ENCODE data around the gene TMEM184A.

The TMEM184A gene

GRCh38 chr7:1540776-1541271 is 15.2 kb downstream of the TMEM184A start:
- Histone ChIP-seq H3K36me3 (ENCODE audit: control insufficient read depth in 5 of 5, insufficient read depth in 5 of 5, low read length in 5 of 5) (peaks cover 0 to 49% (median 35%) of the 10 kb centered on the region in 5 donors), H3K4me3 (ENCODE audit: low read depth in 1 of 5, low read length in 5 of 5) (no peak overlapping the region), H3K27ac (ENCODE audit: low read depth, low read length) (no peak overlapping the region), H3K9ac (ENCODE audit: low read length in 5 of 5) (no peak overlapping the region), H3K4me1 (ENCODE audit: control insufficient read depth in 5 of 5, insufficient read depth in 5 of 5, low read length in 5 of 5) (peaks cover 3 to 45% (median 37%) of the 10 kb centered on the region in 5 donors), H3K27me3 (ENCODE audit: control insufficient read depth in 5 of 5, insufficient read depth in 4 of 5, low read length in 5 of 5) (no peaks in the 10 kb centered on the region), H3K9me3 (ENCODE audit: control insufficient read depth in 5 of 5, low read length in 5 of 5) (no peaks in the 10 kb centered on the region)

GRCh38 chr7:1539882-1540775 is 15.9 kb downstream of the TMEM184A start:
- Histone ChIP-seq H3K9ac (ENCODE audit: low read length in 5 of 5) (no peak overlapping the region), H3K27me3 (ENCODE audit: control insufficient read depth in 5 of 5, insufficient read depth in 4 of 5, low read length in 5 of 5) (no peaks in the 10 kb centered on the region), H3K4me1 (ENCODE audit: control insufficient read depth in 5 of 5, insufficient read depth in 5 of 5, low read length in 5 of 5) (peaks cover 3 to 48% (median 38%) of the 10 kb centered on the region in 5 donors), H3K9me3 (ENCODE audit: control insufficient read depth in 5 of 5, low read length in 5 of 5) (no peaks in the 10 kb centered on the region), H3K27ac (ENCODE audit: low read depth, low read length) (no peak overlapping the region), H3K4me3 (ENCODE audit: low read depth in 1 of 5, low read length in 5 of 5) (no peak overlapping the region), H3K36me3 (ENCODE audit: control insufficient read depth in 5 of 5, insufficient read depth in 5 of 5, low read length in 5 of 5) (peaks cover 0 to 54% (median 35%) of the 10 kb centered on the region in 5 donors)

GRCh38 chr7:1539181-1539881 is 16.7 kb downstream of the TMEM184A start:
- no peaks in the 10 kb centered on the region for H3K27me3 ChIP-seq (ENCODE audit: control insufficient read depth in 5 of 5, insufficient read depth in 4 of 5, low read length in 5 of 5)
- H3K9ac ChIP-seq (ENCODE audit: low read length in 5 of 5): no peak overlapping the region
- peaks cover 0 to 54% (median 33%) of the 10 kb centered on the region in 5 donors for H3K36me3 ChIP-seq (ENCODE audit: control insufficient read depth in 5 of 5, insufficient read depth in 5 of 5, low read length in 5 of 5)
- no peak overlapping the region for H3K4me3 ChIP-seq (ENCODE audit: low read depth in 1 of 5, low read length in 5 of 5)
- no peaks in the 10 kb centered on the region for H3K9me3 ChIP-seq (ENCODE audit: control insufficient read depth in 5 of 5, low read length in 5 of 5)
- H3K27ac ChIP-seq (ENCODE audit: low read depth, low read length): no peak overlapping the region
- H3K4me1 ChIP-seq (ENCODE audit: control insufficient read depth in 5 of 5, insufficient read depth in 5 of 5, low read length in 5 of 5): peaks cover 3 to 50% (median 40%) of the 10 kb centered on the region in 5 donors

- Histone ChIP-seq H3K4me3 (ENCODE audit: low read depth in 1 of 5, low read length in 5 of 5) (peak overlapping the region in 1 of 5 donors; percentile 68), H3K9ac (ENCODE audit: low read length in 5 of 5) (no peak overlapping the region), H3K27ac (ENCODE audit: low read depth, low read length) (no peak overlapping the region), H3K27me3 (ENCODE audit: control insufficient read depth in 5 of 5, insufficient read depth in 4 of 5, low read length in 5 of 5) (no peaks in the 10 kb centered on the region), H3K36me3 (ENCODE audit: control insufficient read depth in 5 of 5, insufficient read depth in 5 of 5, low read length in 5 of 5) (peaks cover 0 to 48% (median 33%) of the 10 kb centered on the region in 5 donors), H3K4me1 (ENCODE audit: control insufficient read depth in 5 of 5, insufficient read depth in 5 of 5, low read length in 5 of 5) (peaks cover 3 to 53% (median 44%) of the 10 kb centered on the region in 5 donors), H3K9me3 (ENCODE audit: control insufficient read depth in 5 of 5, low read length in 5 of 5) (no peaks in the 10 kb centered on the region)
Measured at GRCh38 chr7:1538544-1539180, 17.3 kb downstream of the TMEM184A start.

- H3K4me1 ChIP-seq (ENCODE audit: control insufficient read depth in 5 of 5, insufficient read depth in 5 of 5, low read length in 5 of 5): peaks cover 6 to 62% (median 52%) of the 10 kb centered on the region in 5 donors
- no peaks in the 10 kb centered on the region for H3K27me3 ChIP-seq (ENCODE audit: control insufficient read depth in 5 of 5, insufficient read depth in 4 of 5, low read length in 5 of 5)
- peak overlapping the region; percentile 67 to 81 (median 68) for H3K9ac ChIP-seq (ENCODE audit: low read length in 5 of 5)
- no peaks in the 10 kb centered on the region for H3K9me3 ChIP-seq (ENCODE audit: control insufficient read depth in 5 of 5, low read length in 5 of 5)
- peak overlapping the region; percentile 86 for H3K27ac ChIP-seq (ENCODE audit: low read depth, low read length)
- peaks cover 0 to 43% (median 33%) of the 10 kb centered on the region in 5 donors for H3K36me3 ChIP-seq (ENCODE audit: control insufficient read depth in 5 of 5, insufficient read depth in 5 of 5, low read length in 5 of 5)
- peak overlapping the region in 4 of 5 donors; percentile 62 to 73 (median 70) for H3K4me3 ChIP-seq (ENCODE audit: low read depth in 1 of 5, low read length in 5 of 5)
Measured at GRCh38 chr7:1537535-1538412, 18.2 kb downstream of the TMEM184A start.

- Histone ChIP-seq H3K9me3 (ENCODE audit: control insufficient read depth in 5 of 5, low read length in 5 of 5) (no peaks in the 10 kb centered on the region), H3K36me3 (ENCODE audit: control insufficient read depth in 5 of 5, insufficient read depth in 5 of 5, low read length in 5 of 5) (peaks cover 0 to 39% (median 28%) of the 10 kb centered on the region in 5 donors), H3K9ac (ENCODE audit: low read length in 5 of 5) (peak overlapping the region; percentile 67 to 81 (median 68)), H3K27ac (ENCODE audit: low read depth, low read length) (peak overlapping the region; percentile 86), H3K27me3 (ENCODE audit: control insufficient read depth in 5 of 5, insufficient read depth in 4 of 5, low read length in 5 of 5) (no peaks in the 10 kb centered on the region), H3K4me3 (ENCODE audit: low read depth in 1 of 5, low read length in 5 of 5) (peak overlapping the region in 4 of 5 donors; percentile 62 to 73 (median 70)), H3K4me1 (ENCODE audit: control insufficient read depth in 5 of 5, insufficient read depth in 5 of 5, low read length in 5 of 5) (peaks cover 6 to 70% (median 58%) of the 10 kb centered on the region in 5 donors)
Measured at GRCh38 chr7:1536743-1537534, 19.1 kb downstream of the TMEM184A start.

GRCh38 chr7:1536455-1536742 is 19.6 kb downstream of the TMEM184A start:
- no peaks in the 10 kb centered on the region for H3K27me3 ChIP-seq (ENCODE audit: control insufficient read depth in 5 of 5, insufficient read depth in 4 of 5, low read length in 5 of 5)
- H3K27ac ChIP-seq (ENCODE audit: low read depth, low read length): peak overlapping the region; percentile 86
- peak overlapping the region in 3 of 5 donors; percentile 47 to 73 (median 68) for H3K4me3 ChIP-seq (ENCODE audit: low read depth in 1 of 5, low read length in 5 of 5)
- peaks cover 0 to 34% (median 24%) of the 10 kb centered on the region in 5 donors for H3K36me3 ChIP-seq (ENCODE audit: control insufficient read depth in 5 of 5, insufficient read depth in 5 of 5, low read length in 5 of 5)
- H3K4me1 ChIP-seq (ENCODE audit: control insufficient read depth in 5 of 5, insufficient read depth in 5 of 5, low read length in 5 of 5): peaks cover 8 to 76% (median 64%) of the 10 kb centered on the region in 5 donors
- H3K9ac ChIP-seq (ENCODE audit: low read length in 5 of 5): peak overlapping the region in 3 of 5 donors; percentile 64 to 80 (median 68)
- no peaks in the 10 kb centered on the region for H3K9me3 ChIP-seq (ENCODE audit: control insufficient read depth in 5 of 5, low read length in 5 of 5)

- H3K9ac ChIP-seq (ENCODE audit: low read length in 5 of 5): no peak overlapping the region
- H3K4me1 ChIP-seq (ENCODE audit: control insufficient read depth in 5 of 5, insufficient read depth in 5 of 5, low read length in 5 of 5): peaks cover 8 to 79% (median 65%) of the 10 kb centered on the region in 5 donors
- H3K27ac ChIP-seq (ENCODE audit: low read depth, low read length): peak overlapping the region; percentile 86
Measured at GRCh38 chr7:1535701-1536454, 20.1 kb downstream of the TMEM184A start.

More at GRCh38 chr7:1535701-1536454, 20.1 kb downstream of the TMEM184A start:
- no peaks in the 10 kb centered on the region for H3K9me3 ChIP-seq (ENCODE audit: control insufficient read depth in 5 of 5, low read length in 5 of 5)
- no peaks in the 10 kb centered on the region for H3K27me3 ChIP-seq (ENCODE audit: control insufficient read depth in 5 of 5, insufficient read depth in 4 of 5, low read length in 5 of 5)
- H3K36me3 ChIP-seq (ENCODE audit: control insufficient read depth in 5 of 5, insufficient read depth in 5 of 5, low read length in 5 of 5): peaks cover 0 to 29% (median 18%) of the 10 kb centered on the region in 5 donors
- peak overlapping the region in 2 of 5 donors; percentile 68 to 73 for H3K4me3 ChIP-seq (ENCODE audit: low read depth in 1 of 5, low read length in 5 of 5)

All from subcutaneous abdominal adipose tissue (tissue), 5 donors.